DOHH2 (cell line): ENCODE measurements around the gene GPC6.

Experiments
- H3F3A ChIP-seq: fragments of 200-600 bp; sonication (generic), shearing (Covaris generic); 2 replicates; pipeline ENCODE4 v1.6.0; 2016; ENCODE audit warnings: antibody characterized with exemption, mild to moderate bottlenecking; ENCODE audit not compliant: control insufficient read depth, insufficient read depth
- H3K27ac ChIP-seq: fragments of 200-600 bp; sonication (generic); 2 replicates; pipeline ENCODE4 v1.5.1; 2014; ENCODE audit warnings: low read depth, mild to moderate bottlenecking, low read length, moderate library complexity
- H3K27me3 ChIP-seq: fragments of 200-600 bp; sonication (generic); 2 replicates; pipeline ENCODE4 v1.6.1; 2014; ENCODE audit warnings: mild to moderate bottlenecking, low read length, mixed read lengths; ENCODE audit not compliant: control insufficient read depth
- H3K36me3 ChIP-seq: fragments of 200-600 bp; sonication (generic); 2 replicates; pipeline ENCODE4 v1.6.1; 2014; ENCODE audit warnings: mild to moderate bottlenecking, low read length, moderate library complexity, mixed read lengths; ENCODE audit not compliant: control insufficient read depth
- H3K4me1 ChIP-seq: fragments of 200-600 bp; sonication (generic); 2 replicates; pipeline ENCODE4 v1.6.1; 2014; ENCODE audit warnings: mild to moderate bottlenecking, low read length, mixed read lengths; ENCODE audit not compliant: control insufficient read depth
- H3K4me2 ChIP-seq: fragments of 200-600 bp; sonication (generic); 2 replicates; pipeline ENCODE4 v1.6.0; 2014; ENCODE audit warnings: mild to moderate bottlenecking, low read length, moderate library complexity
- H3K4me3 ChIP-seq: fragments of 200-600 bp; sonication (generic); 2 replicates; pipeline ENCODE4 v1.5.1; 2014; ENCODE audit warnings: mild to moderate bottlenecking, low read length, mixed read lengths
- H3K79me2 ChIP-seq: fragments of 200-600 bp; sonication (generic); 2 replicates; pipeline ENCODE4 v1.6.1; 2014; ENCODE audit warnings: mild to moderate bottlenecking, low read length, mixed read lengths; ENCODE audit not compliant: control insufficient read depth
- H3K9me2 ChIP-seq: fragments of 200-600 bp; sonication (generic); replicated peaks from 2 replicates; pipeline ENCODE4 v1.6.1; 2014; ENCODE audit warnings: mild to moderate bottlenecking, low read length, mixed read lengths; ENCODE audit not compliant: control insufficient read depth
- H3K9me3 ChIP-seq: fragments of 200-600 bp; sonication (generic); 2 replicates; pipeline ENCODE4 v1.6.1; 2014; ENCODE audit warnings: antibody characterized with exemption, low read length, mixed read lengths; ENCODE audit not compliant: control insufficient read depth, insufficient read depth
- H4K20me1 ChIP-seq: fragments of 200-600 bp; sonication (generic); 2 replicates; pipeline ENCODE4 v1.6.0; 2014; ENCODE audit warnings: low read depth, mild to moderate bottlenecking, antibody characterized with exemption, low read length, moderate library complexity; ENCODE audit not compliant: control insufficient read depth, insufficient read depth
- EZH2phosphoT487 ChIP-seq: fragments of 200-600 bp; sonication (generic); IDR thresholded peaks from 2 replicates; pipeline ENCODE4 v1.6.1; 2017; ENCODE audit warnings: borderline replicate concordance, mild to moderate bottlenecking, antibody characterized with exemption, low read length, moderate library complexity, mixed read lengths
- TF ChIP-seq, protein P1 (sequence below): fragments of 200-600 bp; sonication (generic); IDR thresholded peaks from one replicate; pipeline ENCODE4 v1.5.1; 2014; ENCODE audit warnings: antibody characterized with exemption, mild to moderate bottlenecking, low read depth, low read length; ENCODE audit not compliant: poor library complexity, severe bottlenecking

The GPC6 gene

DNA sequence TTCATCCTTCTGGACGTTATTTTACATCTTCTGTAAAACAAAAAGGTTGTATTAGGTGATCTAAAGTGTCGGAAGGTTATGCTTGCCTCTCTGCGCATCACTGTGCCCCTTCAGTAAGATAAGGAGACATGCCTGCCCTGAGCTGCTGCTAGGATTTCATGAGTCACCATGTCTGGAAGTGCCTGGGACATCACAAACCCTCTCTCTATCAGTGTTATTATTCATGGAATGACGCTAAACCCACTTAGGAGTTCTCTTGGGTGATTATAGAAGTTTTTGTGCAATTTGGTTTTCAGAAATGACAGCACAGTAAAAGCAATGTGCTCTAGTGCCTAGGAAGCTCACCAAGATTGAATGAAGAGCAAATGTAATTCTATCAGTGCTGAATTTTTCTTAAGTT lies 635.2 kb downstream of the GPC6 start:
- no peak overlapping the region for H3K27ac ChIP-seq
- H3K9me2 ChIP-seq, result no peaks in the 10 kb centered on the region

GRCh38 chr13:93862259-93862658 lies 635.7 kb downstream of the GPC6 start:
- no peaks in the 10 kb centered on the region for H3K9me3 ChIP-seq
- no peaks in the 10 kb centered on the region for H3K36me3 ChIP-seq
- no peaks in the 10 kb centered on the region for H3K4me1 ChIP-seq
- H3K9me2 ChIP-seq, result no peaks in the 10 kb centered on the region
- H3K27ac ChIP-seq, result no peak overlapping the region
- no peaks in the 10 kb centered on the region for H3K27me3 ChIP-seq
- H3K4me3 ChIP-seq, result no peak overlapping the region
- no peaks in the 10 kb centered on the region for H3K79me2 ChIP-seq
- H4K20me1 ChIP-seq, result no peaks in the 10 kb centered on the region
- H3F3A ChIP-seq, result no peaks in the 10 kb centered on the region
- TF ChIP-seq, protein P1, sequence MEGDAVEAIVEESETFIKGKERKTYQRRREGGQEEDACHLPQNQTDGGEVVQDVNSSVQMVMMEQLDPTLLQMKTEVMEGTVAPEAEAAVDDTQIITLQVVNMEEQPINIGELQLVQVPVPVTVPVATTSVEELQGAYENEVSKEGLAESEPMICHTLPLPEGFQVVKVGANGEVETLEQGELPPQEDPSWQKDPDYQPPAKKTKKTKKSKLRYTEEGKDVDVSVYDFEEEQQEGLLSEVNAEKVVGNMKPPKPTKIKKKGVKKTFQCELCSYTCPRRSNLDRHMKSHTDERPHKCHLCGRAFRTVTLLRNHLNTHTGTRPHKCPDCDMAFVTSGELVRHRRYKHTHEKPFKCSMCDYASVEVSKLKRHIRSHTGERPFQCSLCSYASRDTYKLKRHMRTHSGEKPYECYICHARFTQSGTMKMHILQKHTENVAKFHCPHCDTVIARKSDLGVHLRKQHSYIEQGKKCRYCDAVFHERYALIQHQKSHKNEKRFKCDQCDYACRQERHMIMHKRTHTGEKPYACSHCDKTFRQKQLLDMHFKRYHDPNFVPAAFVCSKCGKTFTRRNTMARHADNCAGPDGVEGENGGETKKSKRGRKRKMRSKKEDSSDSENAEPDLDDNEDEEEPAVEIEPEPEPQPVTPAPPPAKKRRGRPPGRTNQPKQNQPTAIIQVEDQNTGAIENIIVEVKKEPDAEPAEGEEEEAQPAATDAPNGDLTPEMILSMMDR, result no peak
- TF ChIP-seq EZH2phosphoT487, result no peak
- no peak overlapping the region for H3K4me2 ChIP-seq

More for the DNA sequence above, 635.2 kb downstream of the GPC6 start:
- no peak for TF ChIP-seq EZH2phosphoT487
- TF ChIP-seq, protein P1, result no peak
- H4K20me1 ChIP-seq, result no peaks in the 10 kb centered on the region
- H3F3A ChIP-seq, result no peaks in the 10 kb centered on the region
- no peak overlapping the region for H3K4me2 ChIP-seq
- H3K4me3 ChIP-seq, result no peak overlapping the region
- H3K4me1 ChIP-seq, result no peaks in the 10 kb centered on the region
- H3K79me2 ChIP-seq, result no peaks in the 10 kb centered on the region
- H3K36me3 ChIP-seq, result no peaks in the 10 kb centered on the region
- no peaks in the 10 kb centered on the region for H3K27me3 ChIP-seq
- no peaks in the 10 kb centered on the region for H3K9me3 ChIP-seq

GRCh38 chr13:93865235-93865634 lies 638.6 kb downstream of the GPC6 start:
- no peak for TF ChIP-seq EZH2phosphoT487
- TF ChIP-seq, protein P1, result no peak
- no peak overlapping the region for H3K4me3 ChIP-seq
- no peak overlapping the region for H3K4me2 ChIP-seq
- no peaks in the 10 kb centered on the region for H3K4me1 ChIP-seq
- no peaks in the 10 kb centered on the region for H4K20me1 ChIP-seq
- no peak overlapping the region for H3K27ac ChIP-seq
- H3K36me3 ChIP-seq, result no peaks in the 10 kb centered on the region
- no peaks in the 10 kb centered on the region for H3F3A ChIP-seq
- no peaks in the 10 kb centered on the region for H3K9me3 ChIP-seq
- H3K27me3 ChIP-seq, result no peaks in the 10 kb centered on the region
- H3K79me2 ChIP-seq, result no peaks in the 10 kb centered on the region
- no peaks in the 10 kb centered on the region for H3K9me2 ChIP-seq

GRCh38 chr13:93867481-93867880 lies 640.9 kb downstream of the GPC6 start:
- H3K79me2 ChIP-seq, result no peaks in the 10 kb centered on the region
- H3K36me3 ChIP-seq, result no peaks in the 10 kb centered on the region
- H3K9me3 ChIP-seq, result no peaks in the 10 kb centered on the region
- no peaks in the 10 kb centered on the region for H3F3A ChIP-seq
- H3K27ac ChIP-seq, result no peak overlapping the region
- no peaks in the 10 kb centered on the region for H3K9me2 ChIP-seq
- H3K4me1 ChIP-seq, result no peaks in the 10 kb centered on the region
- TF ChIP-seq, protein P1, result no peak
- H3K4me3 ChIP-seq, result no peak overlapping the region
- H3K27me3 ChIP-seq, result no peaks in the 10 kb centered on the region
- H4K20me1 ChIP-seq, result no peaks in the 10 kb centered on the region
- H3K4me2 ChIP-seq, result no peak overlapping the region
